Measurements from ENCODE around the gene PLEKHH2.

- no peak for TF ChIP-seq YY1 (IDR thresholded peaks at IDR 0.05; ENCODE audit: insufficient read depth, insufficient replicate concordance, low read depth, low read length)
- TF ChIP-seq ZBTB38 (CRISPR knock-in tag; IDR thresholded peaks at IDR 0.05), result no peak
- no peak for TF ChIP-seq ZSCAN25 (CRISPR knock-in tag; IDR thresholded peaks at IDR 0.05)
- TF ChIP-seq ZNF746 (CRISPR knock-in tag; IDR thresholded peaks at IDR 0.05), result no peak
- TF ChIP-seq SETDB1 (CRISPR knock-in tag; IDR thresholded peaks at IDR 0.05; ENCODE audit: borderline replicate concordance), result no peak
- no peak for TF ChIP-seq SP1 (IDR thresholded peaks at IDR 0.05)
- no peak for TF ChIP-seq SP1 (CRISPR knock-in tag; IDR thresholded peaks at IDR 0.05)
- no peak for TF ChIP-seq CTCF (CRISPR knock-in tag; IDR thresholded peaks at IDR 0.05)
- TF ChIP-seq ZNF704 (CRISPR knock-in tag; IDR thresholded peaks at IDR 0.05; ENCODE audit: borderline replicate concordance), result no peak
- TF ChIP-seq TAF1 (CRISPR knock-in tag; IDR thresholded peaks at IDR 0.05), result no peak
- TF ChIP-seq RARA (CRISPR knock-in tag; IDR thresholded peaks at IDR 0.05), result no peak
- no peak for TF ChIP-seq TARDBP (CRISPR knock-in tag; IDR thresholded peaks at IDR 0.05)
- TF ChIP-seq FOXK2 (IDR thresholded peaks at IDR 0.05), result no peak
- no peak for TF ChIP-seq ZNF782 (CRISPR knock-in tag; IDR thresholded peaks at IDR 0.05; ENCODE audit: borderline replicate concordance)
- no peak for TF ChIP-seq ZNF282 (IDR thresholded peaks at IDR 0.05; ENCODE audit: partially characterized antibody)
Measured at GRCh38 chr2:43725711-43726246, 88.7 kb downstream of the PLEKHH2 start.
